K562 (cell line): ENCODE results near the gene FBXO10. TPM values are rescaled to one million over a fixed set of nuclear protein-coding genes. Genes with fewer than 3 reads are reported as not detected.

Source experiments
- ATAC-seq: fragments of 200-7000 bp; cut with Tn5 transposase; 3 replicates; pipeline ENCODE4 v1.9.1; 2020; ENCODE audit warnings: moderate library complexity
- BruUV-seq: library from RNA; stranded (reverse); fragments of 400-500 nt; replicated peaks from 2 replicates; lab custom pipeline; 2021; lab: Mats Ljungman, UMichigan
- CTCF ChIA-PET: fragments of 300-600 bp; formaldehyde crosslinking; extraction: SDS; loops from one replicate; lab custom pipeline; 2021; ENCODE audit warnings: low intra/inter-chr PET ratio; lab: Yijun Ruan, JAX
- POLR2A ChIA-PET: fragments of 300-600, 350-650 bp; sonication (Branson Sonifier 250); formaldehyde crosslinking; extraction: SDS; loops from one replicate; lab custom pipeline; 2021; ENCODE audit warnings: antibody characterized with exemption, inconsistent platforms; lab: Yijun Ruan, JAX
- DNase-seq, 4 experiments: peaks; one replicate each; pipeline versions ENCODE4 v3.0.0 to v3.0.0-alpha.2; 2011 to 2018; ENCODE audit warnings: low spot score in 3 of 4, mixed read lengths in 3 of 4; ENCODE audit errors: extremely low read depth in 1 of 4
- FAIRE-seq: peaks from 2 replicates; lab custom pipeline; 2011; peaks lifted over from hg19 to GRCh38; lab: Jason Lieb, UNC
- H2AFZ ChIP-seq: 2 replicates; pipeline ENCODE4 v1.6.0; 2011; ENCODE audit warnings: low read depth, low read length, control low read depth, inconsistent platforms
- H3K27ac ChIP-seq: fragments of 200-600 bp; 3 replicates; pipeline ENCODE4 v1.8.0; 2011; ENCODE audit warnings: low read depth, mild to moderate bottlenecking, control low read depth, inconsistent platforms, low read length, moderate library complexity, mixed read lengths; ENCODE audit errors: extremely low read depth
- H3K27me3 ChIP-seq, 2 experiments: fragments of 300-600 bp in 1 of 2; 2 replicates in 1 of 2; 3 replicates in 1 of 2; pipeline versions ENCODE4 v1.6.0 to v1.8.0; 2011; ENCODE audit warnings: inconsistent platforms in 2 of 2, low read length in 2 of 2, mild to moderate bottlenecking in 1 of 2, mixed read lengths in 1 of 2, moderate library complexity in 1 of 2; ENCODE audit not compliant: control insufficient read depth in 2 of 2, insufficient read depth in 2 of 2
- H3K36me3 ChIP-seq: fragments of 300-600 bp; 3 replicates; pipeline ENCODE4 v1.8.0; 2011; ENCODE audit warnings: mild to moderate bottlenecking, low read length, inconsistent platforms; ENCODE audit not compliant: control insufficient read depth, insufficient read depth
- H3K4me1 ChIP-seq, 2 experiments: fragments of 200-600 bp in 1 of 2; replicated peaks in 1 of 2; 2 replicates in 1 of 2; 3 replicates in 1 of 2; pipeline versions ENCODE4 v1.5.1 to v1.8.0; 2011; ENCODE audit warnings: inconsistent platforms in 2 of 2, low read length in 2 of 2, mild to moderate bottlenecking in 1 of 2, mixed read lengths in 1 of 2, moderate library complexity in 1 of 2; ENCODE audit not compliant: control insufficient read depth in 2 of 2, insufficient read depth in 2 of 2
- H3K4me2 ChIP-seq: 2 replicates; pipeline ENCODE4 v1.6.1; 2011; ENCODE audit warnings: low read length, control low read depth, inconsistent platforms, mixed read lengths; ENCODE audit not compliant: insufficient read depth
- H3K4me3 ChIP-seq: fragments of 200-600 bp; sonication (generic), shearing (Covaris generic); 2 replicates; pipeline ENCODE4 v1.5.1; 2016; ENCODE audit warnings: control low read depth, inconsistent platforms
- H3K79me2 ChIP-seq: fragments of 200-600 bp; 3 replicates; pipeline ENCODE4 v1.8.0; 2011; ENCODE audit warnings: low read length, inconsistent platforms; ENCODE audit not compliant: control insufficient read depth, insufficient read depth
- H3K9ac ChIP-seq, 2 experiments: 2 replicates each; pipeline versions ENCODE4 v1.6.0 to v1.6.1; 2011; ENCODE audit warnings: low read depth in 2 of 2, low read length in 2 of 2, control low read depth in 1 of 2, inconsistent platforms in 1 of 2, mild to moderate bottlenecking in 1 of 2, mixed read lengths in 1 of 2; ENCODE audit not compliant: insufficient read depth in 1 of 2
- H3K9me1 ChIP-seq: one replicate; pipeline ENCODE4 v1.6.0; 2011; ENCODE audit warnings: inconsistent platforms, mild to moderate bottlenecking, low read length, moderate library complexity; ENCODE audit not compliant: control insufficient read depth, insufficient read depth
- H3K9me3 ChIP-seq: replicated peaks from 2 replicates; pipeline ENCODE4 v1.5.1; 2011; ENCODE audit warnings: low read depth, low read length, inconsistent platforms; ENCODE audit not compliant: control insufficient read depth, insufficient read depth
- H4K20me1 ChIP-seq: replicated peaks from 2 replicates; pipeline ENCODE4 v1.6.1; 2011; ENCODE audit warnings: low read length, inconsistent platforms, mixed read lengths; ENCODE audit not compliant: control insufficient read depth, insufficient read depth
- BRCA1 ChIP-seq, 2 experiments: fragments of 450-650 bp in 1 of 2; sonication (generic) in 1 of 2; formaldehyde crosslinking in 1 of 2; IDR thresholded peaks; 2 replicates each; pipeline versions ENCODE4 v1.5.0 to v1.6.1; 2017 to 2020; ENCODE audit warnings: mild to moderate bottlenecking in 1 of 2, missing genetic modification reagents in 1 of 2
- BRF2 ChIP-seq: IDR thresholded peaks from 3 replicates; pipeline ENCODE4 v1.6.1; 2011; ENCODE audit warnings: borderline replicate concordance, mild to moderate bottlenecking; ENCODE audit not compliant: insufficient read length, insufficient read depth
- CBX3 ChIP-seq, 2 experiments: IDR thresholded peaks; 1 replicate in 1 of 2; 2 replicates in 1 of 2; pipeline ENCODE4 v1.6.1; 2012; ENCODE audit warnings: inconsistent platforms in 2 of 2, low read length in 2 of 2, borderline replicate concordance in 1 of 2, control low read depth in 1 of 2
- GATAD2A ChIP-seq: fragments of 450-650 bp; IDR thresholded peaks from 2 replicates; pipeline ENCODE4 v1.6.1; 2017
- GATAD2B ChIP-seq: fragments of 450-650 bp; IDR thresholded peaks from 2 replicates; pipeline ENCODE4 v1.6.1; 2017; ENCODE audit warnings: mild to moderate bottlenecking, borderline replicate concordance
- HMG20A ChIP-seq: fragments of 450-650 bp; formaldehyde crosslinking; conservative IDR thresholded peaks from 2 replicates; pipeline ENCODE4 v1.4.0; 2020; ENCODE audit warnings: mild to moderate bottlenecking, mixed read lengths
- PTBP1 ChIP-seq: fragments of 200-400 bp; formaldehyde crosslinking; IDR thresholded peaks from 2 replicates; pipeline ENCODE4 v1.6.1; 2017; ENCODE audit warnings: low read depth, low read length
- RBFOX2 ChIP-seq: fragments of 200-400 bp; formaldehyde crosslinking; IDR thresholded peaks from 2 replicates; pipeline ENCODE4 v1.6.1; 2017; ENCODE audit warnings: low read depth, mild to moderate bottlenecking, low read length, moderate library complexity
- SRSF7 ChIP-seq: fragments of 200-400 bp; formaldehyde crosslinking; optimal IDR thresholded peaks from 2 replicates; pipeline ENCODE3; 2017; ENCODE audit warnings: mild to moderate bottlenecking, low read depth, low read length
- STAT5A ChIP-seq: IDR thresholded peaks from 2 replicates; pipeline ENCODE4 v1.6.1; 2012; ENCODE audit warnings: low read length, inconsistent platforms, borderline replicate concordance
- ZKSCAN1 ChIP-seq: fragments of 150-350 bp; IDR thresholded peaks from 2 replicates; pipeline ENCODE4 v1.6.1; 2016; ENCODE audit warnings: low read depth, low read length
- ZNF316 ChIP-seq: fragments of 450-650 bp; IDR thresholded peaks from 2 replicates; pipeline ENCODE4 v1.6.1; 2016
- ZNF561 ChIP-seq: fragments of 450-650 bp; formaldehyde crosslinking; conservative IDR thresholded peaks from 2 replicates; pipeline ENCODE4 v1.4.0; 2020; ENCODE audit warnings: mild to moderate bottlenecking, moderate library complexity
- ZNF740 ChIP-seq, 3 experiments: fragments of 200-800 bp in 1 of 3; sonication (Bioruptor generic) in 1 of 3; sonication (generic) in 1 of 3; formaldehyde crosslinking in 1 of 3; IDR thresholded peaks; 2 replicates each; pipeline versions ENCODE4 v1.6.1 to v1.8.0; 2016 to 2022; ENCODE audit warnings: mild to moderate bottlenecking in 2 of 3, missing compliant biosample characterization in 2 of 3, missing genetic modification characterization in 2 of 3, missing genetic modification reagents in 1 of 3
- ZNF764 ChIP-seq: fragments of 250-450 bp; sonication (Bioruptor Pico); IDR thresholded peaks from 2 replicates; pipeline ENCODE4 v1.4.0; 2020; ENCODE audit warnings: low read depth, mild to moderate bottlenecking, moderate library complexity
- WGBS: fragments of 100-300 bp; shearing (Covaris generic); methylation state at CpG from one replicate; pipeline ENCODE4 v1.1.6; 2016; ENCODE audit warnings: low coverage, mixed read lengths; ENCODE audit not compliant: insufficient coverage; ENCODE audit errors: missing lambda C conversion rate; 5-methylcytosine and 5-hydroxymethylcytosine counted together
- in situ Hi-C: fragments of 300-500 bp; cut with MboI; formaldehyde crosslinking; loops from 4 replicates; pipeline ENCODE4 v1.15.0; 2018; ENCODE audit warnings: inconsistent platforms, mixed read lengths
- intact Hi-C: fragments of 100-400 bp; cut with micrococcal nuclease; formaldehyde crosslinking; loops from 2 replicates; pipeline ENCODE4 v1.14.2; 2022
- polyA plus RNA-seq, 8 experiments: library from polyadenylated mRNA; depleted of rRNA in 4 of 8; stranded (reverse) in 5 of 8; unstranded in 3 of 8; fragments of >200 nt; fragmentation: Nextera tagmentation in 2 of 8; fragmentation: Illumina TruSeq in 1 of 8; extraction: Ambion mirVana in 2 of 8; extraction: Trizol in 1 of 8; gene quantifications; 2 replicates each; pipeline versions ENCODE4 v1.2.1 to v1.2.3, GENCODE V29; 2011 to 2014; ENCODE audit warnings: inconsistent platforms in 1 of 8, missing spikeins in 1 of 8
- total RNA-seq, 7 experiments: library from RNA; depleted of rRNA in 6 of 7; stranded (reverse); fragments of >200 nt in 6 of 7; fragmentation: Illumina TruSeq in 2 of 7; extraction: Trizol in 2 of 7; gene quantifications; 2 replicates each; pipeline versions ENCODE4 v1.2.1 to v1.2.3, GENCODE V29; 2011 to 2021; ENCODE audit warnings: low replicate concordance in 1 of 7
- TF ChIP-seq, protein P1 (sequence below), 3 experiments: fragments of 200-800 bp in 1 of 3; fragments of 250-450 bp in 1 of 3; fragments of 450-650 bp in 1 of 3; sonication (Bioruptor Pico) in 1 of 3; sonication (Bioruptor generic) in 1 of 3; formaldehyde crosslinking in 1 of 3; IDR thresholded peaks; 2 replicates each; pipeline versions ENCODE4 v1.6.1 to v1.8.0; 2016 to 2022; ENCODE audit warnings: mild to moderate bottlenecking in 2 of 3, missing genetic modification characterization in 2 of 3, missing compliant biosample characterization in 1 of 3, moderate library complexity in 1 of 3

The FBXO10 gene
- total and polyA plus RNA-seq, 9 of the 15 experiments (the other 6 are each of a cell fraction or from before 2014, with no cell fraction given), result 0.84 to 9.9 (median 6.0) TPM

GRCh38 chr9:37583522-37584121 is 7.4 kb upstream of the FBXO10 start:
- no peak overlapping the region for H3K4me3 ChIP-seq
- CTCF ChIA-PET, result no interaction called here
- intact Hi-C loops, result loop anchor here (5.0 kb wide), 1 partner anchor 89 kb away; no protein-coding TSS in a partner anchor
- TF ChIP-seq, protein P1, sequence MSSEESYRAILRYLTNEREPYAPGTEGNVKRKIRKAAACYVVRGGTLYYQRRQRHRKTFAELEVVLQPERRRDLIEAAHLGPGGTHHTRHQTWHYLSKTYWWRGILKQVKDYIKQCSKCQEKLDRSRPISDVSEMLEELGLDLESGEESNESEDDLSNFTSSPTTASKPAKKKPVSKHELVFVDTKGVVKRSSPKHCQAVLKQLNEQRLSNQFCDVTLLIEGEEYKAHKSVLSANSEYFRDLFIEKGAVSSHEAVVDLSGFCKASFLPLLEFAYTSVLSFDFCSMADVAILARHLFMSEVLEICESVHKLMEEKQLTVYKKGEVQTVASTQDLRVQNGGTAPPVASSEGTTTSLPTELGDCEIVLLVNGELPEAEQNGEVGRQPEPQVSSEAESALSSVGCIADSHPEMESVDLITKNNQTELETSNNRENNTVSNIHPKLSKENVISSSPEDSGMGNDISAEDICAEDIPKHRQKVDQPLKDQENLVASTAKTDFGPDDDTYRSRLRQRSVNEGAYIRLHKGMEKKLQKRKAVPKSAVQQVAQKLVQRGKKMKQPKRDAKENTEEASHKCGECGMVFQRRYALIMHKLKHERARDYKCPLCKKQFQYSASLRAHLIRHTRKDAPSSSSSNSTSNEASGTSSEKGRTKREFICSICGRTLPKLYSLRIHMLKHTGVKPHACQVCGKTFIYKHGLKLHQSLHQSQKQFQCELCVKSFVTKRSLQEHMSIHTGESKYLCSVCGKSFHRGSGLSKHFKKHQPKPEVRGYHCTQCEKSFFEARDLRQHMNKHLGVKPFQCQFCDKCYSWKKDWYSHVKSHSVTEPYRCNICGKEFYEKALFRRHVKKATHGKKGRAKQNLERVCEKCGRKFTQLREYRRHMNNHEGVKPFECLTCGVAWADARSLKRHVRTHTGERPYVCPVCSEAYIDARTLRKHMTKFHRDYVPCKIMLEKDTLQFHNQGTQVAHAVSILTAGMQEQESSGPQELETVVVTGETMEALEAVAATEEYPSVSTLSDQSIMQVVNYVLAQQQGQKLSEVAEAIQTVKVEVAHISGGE (CRISPR knock-in tag; IDR thresholded peaks at IDR 0.05), result no peak
- TF ChIP-seq BRCA1 (IDR thresholded peaks at IDR 0.05) (no peak), BRCA1 (CRISPR knock-in tag; IDR thresholded peaks at IDR 0.05) (no peak), ZKSCAN1 (0 out of 2 replicates have a peak, but pooled peaks have one; percentile 22), RBFOX2 (peak; percentile 12; the same call in 1 of the 2 replicates), ZNF561 (CRISPR knock-in tag) (no peak), GATAD2B (no peak), PTBP1 (no peak), BRF2 (no peak), ZNF764 (no peak), ZNF740 (CRISPR knock-in tag; IDR thresholded peaks at IDR 0.05) (no peak), ZNF740 (tag; IDR thresholded peaks at IDR 0.05) (no peak), CBX3 (IDR thresholded peaks at IDR 0.05; ENCODE audit: borderline replicate concordance in 1 of 2, low read length in 2 of 2) (no peak), HMG20A (CRISPR knock-in tag) (no peak), STAT5A (no peak), SRSF7 (no peak), GATAD2A (no peak), ZNF316 (peak; percentile 34; the same call in 1 of the 2 replicates)

More at GRCh38 chr9:37583522-37584121, 7.4 kb upstream of the FBXO10 start:
- Histone ChIP-seq H2AFZ (no peak overlapping the region), H3K4me1 (peaks cover 0 to 13% of the 10 kb centered on the region in 2 experiments; a peak in 2 of 5 replicates), H3K27me3 (no peaks in the 10 kb centered on the region), H3K36me3 (peaks cover 93% of the 10 kb centered on the region), H3K9me3 (no peaks in the 10 kb centered on the region), H3K79me2 (peaks cover 86% of the 10 kb centered on the region), H3K27ac (peak overlapping the region; percentile 19; the same call in 1 of the 3 replicates), H3K9ac (no peak overlapping the region), H4K20me1 (peaks cover 8% of the 10 kb centered on the region; the same call in 1 of the 2 replicates), H3K4me2 (no peak overlapping the region), H3K9me1 (no peaks in the 10 kb centered on the region)
- DNase-seq, result no peak
- POLR2A ChIA-PET, result no interaction called here
- FAIRE-seq, result no peak
- BruUV-seq, result no TSS peak
- 93% methylated on average over 3 of the region's 3 CpGs for WGBS
- ATAC-seq, result peak; percentile 22; the same call in 2 of the 3 replicates
- in situ Hi-C loops, result no loop called here
